ENCODE data around the gene PKIG. TPM values are rescaled to one million over a fixed set of nuclear protein-coding genes. Genes with fewer than 3 reads are reported as not detected.

PKIG gene
- polyA plus RNA-seq, 1 experiment: 186 TPM

- Histone ChIP-seq H3K27me3 (ENCODE audit: control insufficient read depth, insufficient read depth, low read length) (no peaks in the 10 kb centered on the region), H3K36me3 (ENCODE audit: control insufficient read depth, insufficient read depth, low read length) (no peaks in the 10 kb centered on the region), H3K4me3 (ENCODE audit: low read depth, low read length) (no peak overlapping the region)
- no peak for DNase-seq (ENCODE audit: low read depth)
- TF ChIP-seq, protein P1, sequence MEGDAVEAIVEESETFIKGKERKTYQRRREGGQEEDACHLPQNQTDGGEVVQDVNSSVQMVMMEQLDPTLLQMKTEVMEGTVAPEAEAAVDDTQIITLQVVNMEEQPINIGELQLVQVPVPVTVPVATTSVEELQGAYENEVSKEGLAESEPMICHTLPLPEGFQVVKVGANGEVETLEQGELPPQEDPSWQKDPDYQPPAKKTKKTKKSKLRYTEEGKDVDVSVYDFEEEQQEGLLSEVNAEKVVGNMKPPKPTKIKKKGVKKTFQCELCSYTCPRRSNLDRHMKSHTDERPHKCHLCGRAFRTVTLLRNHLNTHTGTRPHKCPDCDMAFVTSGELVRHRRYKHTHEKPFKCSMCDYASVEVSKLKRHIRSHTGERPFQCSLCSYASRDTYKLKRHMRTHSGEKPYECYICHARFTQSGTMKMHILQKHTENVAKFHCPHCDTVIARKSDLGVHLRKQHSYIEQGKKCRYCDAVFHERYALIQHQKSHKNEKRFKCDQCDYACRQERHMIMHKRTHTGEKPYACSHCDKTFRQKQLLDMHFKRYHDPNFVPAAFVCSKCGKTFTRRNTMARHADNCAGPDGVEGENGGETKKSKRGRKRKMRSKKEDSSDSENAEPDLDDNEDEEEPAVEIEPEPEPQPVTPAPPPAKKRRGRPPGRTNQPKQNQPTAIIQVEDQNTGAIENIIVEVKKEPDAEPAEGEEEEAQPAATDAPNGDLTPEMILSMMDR (IDR thresholded peaks at IDR 0.05; ENCODE audit: insufficient read depth, low read depth, low read length): no peak
- ChIA-PET POLR2A (no interaction called here), CTCF (interaction anchor here (0.7 kb wide), 1 partner anchor 86 kb away, joined by 3 read pairs; no protein-coding TSS in a partner anchor)
These were observed 35.0 kb upstream of the PKIG start for GRCh38 chr20:44547419-44547818.

- CTCF ChIA-PET: interaction anchor here (0.6 to 1.5 kb wide), 6 partner anchors 11 to 165 kb away, joined by 3 to 5 read pairs (median 3); no protein-coding TSS in a partner anchor
- Histone ChIP-seq H3K27me3 (ENCODE audit: control insufficient read depth, insufficient read depth, low read length) (no peaks in the 10 kb centered on the region), H3K4me3 (ENCODE audit: low read depth, low read length) (no peak overlapping the region), H3K36me3 (ENCODE audit: control insufficient read depth, insufficient read depth, low read length) (no peaks in the 10 kb centered on the region)
- DNase-seq (ENCODE audit: low read depth): no peak
- POLR2A ChIA-PET: no interaction called here
- TF ChIP-seq, protein P1 (IDR thresholded peaks at IDR 0.05; ENCODE audit: insufficient read depth, low read depth, low read length): no peak
These were observed 33.3 kb upstream of the PKIG start for GRCh38 chr20:44549123-44549522.

DNA sequence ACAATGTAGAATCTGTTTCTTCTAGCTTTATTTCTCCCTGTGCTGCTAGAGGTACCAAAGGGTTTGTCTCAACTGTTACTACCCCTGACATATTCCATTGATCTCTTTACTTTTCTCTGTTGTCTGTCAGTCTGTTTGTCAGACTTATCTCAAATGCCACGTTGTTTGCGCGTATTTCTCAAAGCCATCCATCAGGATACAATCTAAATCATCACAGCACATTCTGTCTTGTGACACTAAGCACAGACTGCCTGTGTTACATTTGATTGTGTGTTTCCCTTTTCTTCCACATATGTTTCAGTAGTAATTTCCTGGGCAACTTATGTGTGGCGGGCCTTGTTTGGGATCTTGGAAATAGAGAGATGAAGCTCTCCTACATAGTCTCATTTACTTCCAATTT is 30.3 kb upstream of the PKIG start:
- TF ChIP-seq, protein P1 (IDR thresholded peaks at IDR 0.05; ENCODE audit: insufficient read depth, low read depth, low read length): no peak
- ChIA-PET CTCF (interaction anchor here (1.1 to 2.1 kb wide), 2 partner anchors 23 to 58 kb away, joined by 3 to 4 read pairs; no protein-coding TSS in a partner anchor), POLR2A (no interaction called here)
- Histone ChIP-seq H3K4me3 (ENCODE audit: low read depth, low read length) (no peak overlapping the region), H3K36me3 (ENCODE audit: control insufficient read depth, insufficient read depth, low read length) (no peaks in the 10 kb centered on the region), H3K27me3 (ENCODE audit: control insufficient read depth, insufficient read depth, low read length) (no peaks in the 10 kb centered on the region)
- no peak for DNase-seq (ENCODE audit: low read depth)

DNA sequence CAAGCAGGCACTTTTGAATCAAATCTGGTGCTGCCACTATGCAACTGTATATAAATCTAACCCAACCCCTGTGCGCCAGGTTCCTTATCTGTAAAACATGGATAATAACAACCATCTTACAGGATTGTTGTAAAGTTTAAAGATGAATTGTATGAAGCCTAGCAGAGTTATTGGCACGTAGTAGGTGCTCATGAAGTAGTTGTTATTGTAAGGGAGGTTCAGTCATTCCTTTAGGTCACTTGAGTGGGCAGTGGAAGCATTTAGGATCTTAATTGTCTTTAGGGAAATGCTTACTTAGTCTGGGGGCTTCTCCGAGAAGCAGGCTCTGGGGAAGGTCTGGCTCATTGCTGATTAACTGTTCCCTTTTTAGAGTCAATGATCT is 29.8 kb upstream of the PKIG start:
- no peaks in the 10 kb centered on the region for H3K36me3 ChIP-seq (ENCODE audit: control insufficient read depth, insufficient read depth, low read length)
- H3K27me3 ChIP-seq (ENCODE audit: control insufficient read depth, insufficient read depth, low read length): no peaks in the 10 kb centered on the region
- H3K4me3 ChIP-seq (ENCODE audit: low read depth, low read length): no peak overlapping the region
- CTCF ChIA-PET: interaction anchor here (0.9 to 2.1 kb wide), 4 partner anchors 11 to 58 kb away, joined by 3 to 5 read pairs (median 4); no protein-coding TSS in a partner anchor
- POLR2A ChIA-PET: no interaction called here
- TF ChIP-seq, protein P1 (IDR thresholded peaks at IDR 0.05; ENCODE audit: insufficient read depth, low read depth, low read length): no peak
- DNase-seq (ENCODE audit: low read depth): no peak

DNA sequence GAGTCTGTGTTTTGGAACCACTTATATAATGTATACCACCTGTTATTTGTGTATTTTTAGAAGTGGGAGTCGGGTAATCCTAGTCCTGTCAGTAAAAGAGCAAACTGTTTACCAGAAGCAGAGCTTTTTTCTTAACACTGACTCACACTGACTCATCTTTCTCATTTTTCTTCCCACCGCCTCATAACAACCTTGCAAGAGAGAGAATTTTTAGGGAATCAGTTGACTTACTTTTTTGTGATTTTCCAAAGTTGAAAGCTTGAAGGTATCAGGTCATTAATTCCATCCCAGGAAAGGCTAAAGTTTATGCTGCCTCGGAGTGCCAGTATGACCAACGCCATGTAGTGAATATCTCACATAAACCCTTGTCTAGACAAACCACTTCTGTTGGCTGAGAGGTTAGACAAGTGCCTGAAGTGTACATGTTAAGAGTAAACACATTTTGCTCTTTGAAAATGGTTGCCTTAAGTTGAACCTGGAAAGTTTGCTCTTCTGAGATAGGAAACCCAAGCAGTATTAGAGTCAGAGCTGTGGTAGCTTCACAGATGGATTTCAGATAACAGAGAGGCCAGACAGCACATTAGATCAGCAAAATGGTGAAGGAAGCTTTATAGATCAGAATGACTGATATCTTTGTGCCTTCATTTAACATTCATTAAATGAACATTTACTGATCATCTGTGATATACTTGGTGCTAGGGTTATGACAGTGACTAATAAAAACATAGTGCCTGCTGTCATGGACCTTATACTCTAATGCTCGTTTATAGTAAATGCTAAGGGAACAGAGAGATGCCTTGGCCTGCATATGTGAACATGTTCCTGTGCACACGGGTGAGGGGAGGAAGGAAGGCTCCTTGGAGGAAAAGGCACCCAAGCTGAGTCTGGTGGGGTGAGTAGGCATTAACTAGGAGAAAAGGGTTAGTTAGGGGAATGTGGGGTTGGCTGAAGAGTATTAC is 29.1 kb upstream of the PKIG start:
- TF ChIP-seq, protein P1 (IDR thresholded peaks at IDR 0.05; ENCODE audit: insufficient read depth, low read depth, low read length): no peak

More for the DNA sequence above, 29.1 kb upstream of the PKIG start:
- no peak overlapping the region for H3K4me3 ChIP-seq (ENCODE audit: low read depth, low read length)
- CTCF ChIA-PET: interaction anchor here (0.8 to 2.1 kb wide), 9 partner anchors 11 to 242 kb away, joined by 3 to 5 read pairs (median 3); partner anchors contain the start of gene FITM2
- no peaks in the 10 kb centered on the region for H3K27me3 ChIP-seq (ENCODE audit: control insufficient read depth, insufficient read depth, low read length)
- peak; percentile 77 for DNase-seq (ENCODE audit: low read depth)
- no peaks in the 10 kb centered on the region for H3K36me3 ChIP-seq (ENCODE audit: control insufficient read depth, insufficient read depth, low read length)
- POLR2A ChIA-PET: no interaction called here
